B cell (primary cell): ENCODE data around the gene ARID1A. TPM values are rescaled to one million over a fixed set of nuclear protein-coding genes. Genes with fewer than 3 reads are reported as not detected.

ENCODE experiments used
- ATAC-seq: fragments of 200-7000 bp; cut with Tn5 transposase; one replicate; pipeline ENCODE4 v1.10.0; 2021; ENCODE audit warnings: low read depth, mild to moderate bottlenecking, moderate number of reproducible peaks, moderate library complexity
- CTCF ChIA-PET: fragments of 350-600 bp; sonication (Branson Sonifier 250); formaldehyde crosslinking; loops from one replicate; lab custom pipeline; 2021; ENCODE audit warnings: antibody characterized with exemption, inconsistent platforms; lab: Charles Lee
- POLR2A ChIA-PET: fragments of 350-600 bp; sonication (Branson Sonifier 250); formaldehyde crosslinking; loops from one replicate; lab custom pipeline; 2021; ENCODE audit warnings: antibody characterized with exemption; lab: Charles Lee
- DNase-seq: peaks from one replicate; pipeline ENCODE4 v3.0.0; 2013
- H2AFZ ChIP-seq: 2 replicates; pipeline ENCODE4 v1.6.1; 2012; ENCODE audit warnings: mild to moderate bottlenecking, low read depth, low read length; ENCODE audit not compliant: insufficient read depth, poor library complexity, severe bottlenecking
- H3K27ac ChIP-seq, 2 donors: 1 replicate in 1 of 2; 2 replicates in 1 of 2; pipeline ENCODE4 v1.5.1; 2012 to 2013; ENCODE audit warnings: low read length in 2 of 2, mild to moderate bottlenecking in 2 of 2, moderate library complexity in 1 of 2
- H3K27me3 ChIP-seq, 4 experiments: fragments of 200-600 bp in 1 of 4; sonication (generic) in 1 of 4; replicated peaks in 1 of 4; 1 replicate in 2 of 4; 2 replicates in 2 of 4; pipeline versions ENCODE4 v1.6.1 to v1.7.0; 2013 to 2016; ENCODE audit warnings: low read length in 3 of 4, mild to moderate bottlenecking in 2 of 4, mixed read lengths in 1 of 4, moderate library complexity in 1 of 4; ENCODE audit not compliant: insufficient read depth in 4 of 4, control insufficient read depth in 3 of 4; ENCODE audit errors: control extremely low read depth in 1 of 4
- H3K36me3 ChIP-seq, 2 experiments: replicated peaks in 1 of 2; 1 replicate in 1 of 2; 2 replicates in 1 of 2; pipeline versions ENCODE4 v1.6.1 to v1.7.1; 2013; ENCODE audit warnings: low read length in 1 of 2; ENCODE audit not compliant: insufficient read depth in 2 of 2, control insufficient read depth in 1 of 2; ENCODE audit errors: control extremely low read depth in 1 of 2, extremely low read depth in 1 of 2
- H3K4me1 ChIP-seq, 2 donors: fragments of 200-600 bp in 1 of 2; sonication (generic) in 1 of 2; 1 replicate in 1 of 2; 2 replicates in 1 of 2; pipeline versions ENCODE4 v1.5.1 to v1.6.1; 2013 to 2017; ENCODE audit warnings: low read length in 2 of 2; ENCODE audit not compliant: control insufficient read depth in 2 of 2, insufficient read depth in 2 of 2
- H3K4me2 ChIP-seq: replicated peaks from 2 replicates; pipeline ENCODE3; 2012; ENCODE audit warnings: mild to moderate bottlenecking, low read depth, low read length; ENCODE audit not compliant: poor library complexity, severe bottlenecking
- H3K4me3 ChIP-seq, 5 experiments: fragments of 200-600 bp in 1 of 5; sonication (generic) in 1 of 5; 1 replicate in 3 of 5; 2 replicates in 2 of 5; pipeline versions ENCODE4 v1.5.1 to v1.7.0; 2011 to 2016; ENCODE audit warnings: low read length in 4 of 5, mild to moderate bottlenecking in 4 of 5, low read depth in 2 of 5, control low read depth in 1 of 5, moderate library complexity in 1 of 5; ENCODE audit not compliant: insufficient read depth in 1 of 5; ENCODE audit errors: control extremely low read depth in 1 of 5, extremely low read depth in 1 of 5
- H3K79me2 ChIP-seq: fragments of 200-600 bp; sonication (generic); one replicate; pipeline ENCODE4 v1.6.0; 2016; ENCODE audit warnings: low read length; ENCODE audit not compliant: control insufficient read depth, insufficient read depth
- H3K9ac ChIP-seq: fragments of 200-600 bp; sonication (generic); 2 replicates; pipeline ENCODE4 v1.6.1; 2017; ENCODE audit warnings: mild to moderate bottlenecking, low read length, moderate library complexity
- H3K9me3 ChIP-seq, 3 donors: one replicate each; pipeline versions ENCODE4 v1.6.1 to v1.7.1; 2013; ENCODE audit warnings: low read length in 2 of 3; ENCODE audit not compliant: control insufficient read depth in 2 of 3, insufficient read depth in 1 of 3; ENCODE audit errors: control extremely low read depth in 1 of 3
- H4K20me1 ChIP-seq: 2 replicates; pipeline ENCODE4 v1.6.0; 2012; ENCODE audit warnings: mild to moderate bottlenecking, low read length; ENCODE audit not compliant: insufficient read depth, control insufficient read depth, poor library complexity, severe bottlenecking
- H3K27ac Mint-ChIP-seq: one replicate; pipeline ENCODE4 v1.8.0; 2021; ENCODE audit warnings: mixed read lengths
- H3K27me3 Mint-ChIP-seq: one replicate; pipeline ENCODE4 v1.8.0; 2021; ENCODE audit warnings: mixed read lengths
- H3K4me1 Mint-ChIP-seq: one replicate; pipeline ENCODE4 v1.8.0; 2021; ENCODE audit warnings: mixed read lengths
- H3K4me3 Mint-ChIP-seq: one replicate; pipeline ENCODE4 v1.8.0; 2021; ENCODE audit warnings: mixed read lengths
- H3K9me3 Mint-ChIP-seq: one replicate; pipeline ENCODE4 v1.8.0; 2022; ENCODE audit warnings: mixed read lengths; ENCODE audit not compliant: insufficient read depth
- CTCF ChIP-seq: fragments of 200-600 bp; IDR thresholded peaks from one replicate; pipeline ENCODE4 v1.8.0; 2022; ENCODE audit warnings: antibody characterized with exemption, mild to moderate bottlenecking
- EZH2 ChIP-seq: IDR thresholded peaks from 2 replicates; pipeline ENCODE4 v1.6.1; 2012; ENCODE audit warnings: borderline replicate concordance, low read depth, mild to moderate bottlenecking, moderate library complexity, low read length; ENCODE audit not compliant: insufficient read depth, poor library complexity, severe bottlenecking
- WGBS: methylation state at CpG from one replicate; pipeline ENCODE4 v1.1.5; 2013; ENCODE audit warnings: missing lambda C conversion rate; ENCODE audit not compliant: insufficient coverage; 5-methylcytosine and 5-hydroxymethylcytosine counted together
- intact Hi-C: fragments of 100-400 bp; cut with micrococcal nuclease; formaldehyde crosslinking; loops from one replicate; pipeline ENCODE4 v1.10.0; 2022
- polyA plus RNA-seq: library from polyadenylated mRNA; depleted of rRNA; stranded (reverse); fragments of >200 nt; gene quantifications from 2 replicates; pipeline ENCODE4 v1.2.3, GENCODE V29; 2012
- total RNA-seq, 2 donors: library from RNA; stranded (reverse); fragments of 120-200 nt in 1 of 2; gene quantifications; 1 replicate in 1 of 2; 2 replicates in 1 of 2; pipeline versions ENCODE4 v1.2.3 to v1.2.4, GENCODE V29; 2013 to 2022

The ARID1A gene
- total and polyA plus RNA-seq, 2 donors (not counting 1 experiment from before 2014, with no cell fraction given): 80.7 to 150 TPM

GRCh38 chr1:26790551-26790953 is 94.7 kb downstream of the ARID1A start:
- DNase-seq (no peak), ATAC-seq (no peak)
- Histone ChIP-seq H4K20me1 (peaks cover 7% of the 10 kb centered on the region), H3K36me3 (peaks cover 2 to 26% of the 10 kb centered on the region in 2 experiments), H3K4me2 (no peak overlapping the region), H3K4me3 (no peak overlapping the region), H3K79me2 (peaks cover 45% of the 10 kb centered on the region), H3K27me3 (no peaks in the 10 kb centered on the region), H2AFZ (no peak overlapping the region), H3K9ac (no peak overlapping the region), H3K9me3 (no peaks in the 10 kb centered on the region), H3K4me1 (peaks cover 21 to 33% of the 10 kb centered on the region in 2 donors), H3K27ac (no peak overlapping the region)
- WGBS: 62% methylated on average over 3 of the region's 5 CpGs
- no peak overlapping the region for H3K27ac Mint-ChIP-seq
- CTCF ChIA-PET: interaction anchor here (0.6 to 10.1 kb wide), 25 partner anchors 9 to 290 kb away, joined by 3 to 479 read pairs (median 9); partner anchors contain the start of gene ARID1A
- no peak overlapping the region for H3K4me3 Mint-ChIP-seq
- TF ChIP-seq EZH2 (no peak), CTCF (no peak)
- intact Hi-C loops: no loop called here
- H3K9me3 Mint-ChIP-seq: no peaks in the 10 kb centered on the region
- H3K4me1 Mint-ChIP-seq: peaks cover 34% of the 10 kb centered on the region
- POLR2A ChIA-PET: interaction anchor here (3.3 kb wide), 1 partner anchor 189 kb away, joined by 22 read pairs; no protein-coding TSS in a partner anchor
- H3K27me3 Mint-ChIP-seq: no peaks in the 10 kb centered on the region

DNA sequence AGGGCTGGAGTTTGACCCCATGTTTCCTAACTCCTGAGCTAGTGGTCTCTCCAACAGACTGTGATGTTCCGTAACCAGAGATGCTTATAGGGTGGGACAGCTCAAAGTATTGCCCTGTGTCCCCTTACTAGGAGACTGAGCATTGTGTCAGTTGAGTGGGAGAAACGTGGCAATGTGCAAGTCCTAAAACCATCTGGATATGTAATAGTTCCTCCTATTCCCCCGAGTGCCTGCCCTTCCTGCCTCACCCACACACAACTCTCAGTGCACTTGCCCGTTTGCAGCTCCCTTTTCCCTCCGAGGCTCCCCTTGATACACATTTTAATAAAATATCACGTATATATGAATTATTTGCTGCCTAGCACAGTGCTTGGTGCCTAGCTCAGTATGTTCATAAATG is 95.3 kb downstream of the ARID1A start:
- intact Hi-C loops: no loop called here

More for the DNA sequence above, 95.3 kb downstream of the ARID1A start:
- H3K27ac ChIP-seq: no peak overlapping the region
- Mint-ChIP-seq H3K27ac (no peak overlapping the region), H3K4me3 (no peak overlapping the region), H3K27me3 (no peaks in the 10 kb centered on the region), H3K9me3 (no peaks in the 10 kb centered on the region), H3K4me1 (peaks cover 28% of the 10 kb centered on the region)
- H3K4me1 ChIP-seq: peaks cover 15 to 27% of the 10 kb centered on the region in 2 donors
- CTCF ChIA-PET: interaction anchor here (0.8 to 10.1 kb wide), 20 partner anchors 9 to 253 kb away, joined by 3 to 479 read pairs (median 9); partner anchors contain the start of gene ARID1A
- no peak overlapping the region for H3K9ac ChIP-seq
- no peak overlapping the region for H3K4me2 ChIP-seq
- no peak overlapping the region for H2AFZ ChIP-seq
- H3K27me3 ChIP-seq: no peaks in the 10 kb centered on the region
- POLR2A ChIA-PET: interaction anchor here (0.9 kb wide), 1 partner anchor 94 kb away, joined by 3 read pairs; no protein-coding TSS in a partner anchor
- H4K20me1 ChIP-seq: peaks cover 7% of the 10 kb centered on the region
- no peak overlapping the region for H3K4me3 ChIP-seq
- no peak for ATAC-seq
- H3K36me3 ChIP-seq: peaks cover 2 to 26% of the 10 kb centered on the region in 2 experiments
- no peak for DNase-seq
- TF ChIP-seq EZH2 (no peak), CTCF (no peak)
- peaks cover 45% of the 10 kb centered on the region for H3K79me2 ChIP-seq
- H3K9me3 ChIP-seq: no peaks in the 10 kb centered on the region
- 47% methylated on average over 3 of the region's 6 CpGs for WGBS
